Effector memory CD8-positive, alpha-beta T cell (primary cell): ENCODE data around the gene GPR32.
"Not testable (repeated sequence)": the region's sequence is repeated elsewhere in the genome, so short reads cannot be mapped to it uniquely, and the experiment has no call there.

Experiments used
- ATAC-seq: fragments of 150-1000 bp; cut with Tn5 transposase; replicated peaks from 2 replicates; pipeline ENCODE4 v1.10.0; 2021; ENCODE audit warnings: mild to moderate bottlenecking, moderate library complexity
- DNase-seq, 3 experiments: peaks; one replicate each; pipeline ENCODE4 v3.0.0; 2021
- H3K27ac Mint-ChIP-seq, 2 donors: one replicate each; pipeline ENCODE4 v1.8.0; 2022; ENCODE audit warnings: mild to moderate bottlenecking in 2 of 2, mixed read lengths in 2 of 2, moderate library complexity in 2 of 2
- H3K27me3 Mint-ChIP-seq, 2 donors: one replicate each; pipeline ENCODE4 v1.8.0; 2022; ENCODE audit warnings: mixed read lengths in 2 of 2
- H3K36me3 Mint-ChIP-seq: one replicate; pipeline ENCODE4 v1.8.0; 2022; ENCODE audit warnings: mild to moderate bottlenecking, moderate library complexity, mixed read lengths; ENCODE audit not compliant: insufficient read depth
- H3K4me1 Mint-ChIP-seq, 2 donors: one replicate each; pipeline ENCODE4 v1.8.0; 2022; ENCODE audit warnings: low read depth in 2 of 2, mixed read lengths in 2 of 2
- H3K4me3 Mint-ChIP-seq, 2 donors: one replicate each; pipeline ENCODE4 v1.8.0; 2022; ENCODE audit warnings: mild to moderate bottlenecking in 2 of 2, mixed read lengths in 2 of 2, moderate library complexity in 2 of 2
- H3K9me3 Mint-ChIP-seq, 2 donors: one replicate each; pipeline ENCODE4 v1.8.0; 2022; ENCODE audit warnings: mixed read lengths in 2 of 2

Gene GPR32

DNA sequence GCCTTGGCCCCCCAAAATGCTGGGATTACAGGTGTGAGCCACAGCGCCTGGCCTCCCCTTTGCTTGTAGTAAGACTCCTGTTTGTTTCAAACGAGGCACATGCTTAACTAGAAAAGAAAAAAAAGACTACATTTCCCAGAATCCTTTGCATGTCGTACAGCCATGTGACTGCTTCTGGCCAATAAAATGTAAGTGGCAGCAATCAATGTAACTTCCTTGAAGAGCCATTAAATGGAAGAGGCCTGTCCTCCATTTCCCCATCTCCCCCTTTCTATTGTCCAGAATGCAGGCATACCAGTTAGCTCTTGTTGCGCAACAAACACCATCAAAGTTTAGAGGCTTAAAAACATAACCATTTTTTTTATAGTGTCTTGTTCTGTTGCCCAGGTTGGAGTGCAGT is 10.4 kb upstream of the GPR32 start:
- ATAC-seq (no peak), DNase-seq (no peak)
- no peaks in the 10 kb centered on the region for H3K4me1 Mint-ChIP-seq
- peaks cover 16 to 45% of the 10 kb centered on the region in 2 donors for H3K27me3 Mint-ChIP-seq
- H3K9me3 Mint-ChIP-seq = no peaks in the 10 kb centered on the region
- no peak overlapping the region for H3K4me3 Mint-ChIP-seq
- no peak overlapping the region for H3K27ac Mint-ChIP-seq
- no peaks in the 10 kb centered on the region for H3K36me3 Mint-ChIP-seq

GRCh38 chr19:50761501-50761900 is 8.8 kb upstream of the GPR32 start:
- not testable (repeated sequence) for H3K4me3 Mint-ChIP-seq, H3K9me3 Mint-ChIP-seq, DNase-seq, H3K27ac Mint-ChIP-seq, ATAC-seq, H3K36me3 Mint-ChIP-seq, H3K4me1 Mint-ChIP-seq
- peaks cover 11 to 48% of the 10 kb centered on the region in 2 donors for H3K27me3 Mint-ChIP-seq

DNA sequence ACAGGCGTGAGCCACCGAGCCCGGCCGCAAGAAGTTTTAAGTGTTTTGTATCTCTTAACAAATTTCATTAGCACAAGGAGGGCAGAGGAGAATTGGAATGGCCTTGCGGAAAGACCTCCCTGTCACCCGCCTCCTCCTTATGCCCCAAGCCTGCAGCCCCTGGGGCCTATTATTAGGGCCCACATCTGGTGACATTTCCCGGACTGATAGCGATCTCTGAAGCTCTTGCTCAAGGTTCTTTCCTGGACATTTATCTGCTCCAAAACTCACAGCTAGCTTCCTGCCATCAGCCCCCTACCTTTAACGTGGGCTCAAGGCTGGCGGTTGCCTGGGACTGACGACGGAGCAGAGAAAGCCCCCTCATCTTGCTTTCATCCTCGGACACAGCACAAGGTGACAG is 6.7 kb upstream of the GPR32 start:
- H3K27me3 Mint-ChIP-seq = peaks cover 25 to 60% of the 10 kb centered on the region in 2 donors
- not testable (repeated sequence) for H3K4me1 Mint-ChIP-seq, H3K9me3 Mint-ChIP-seq, H3K4me3 Mint-ChIP-seq, H3K36me3 Mint-ChIP-seq, DNase-seq, H3K27ac Mint-ChIP-seq, ATAC-seq

- no peaks in the 10 kb centered on the region for H3K9me3 Mint-ChIP-seq
- ATAC-seq (no peak), DNase-seq (no peak)
Measured at GRCh38 chr19:50764409-50764808, 5.9 kb upstream of the GPR32 start.

GRCh38 chr19:50766746-50767145 is 3.5 kb upstream of the GPR32 start:
- H3K27me3 Mint-ChIP-seq = peaks cover 32 to 59% of the 10 kb centered on the region in 2 donors
- not testable (repeated sequence) for H3K27ac Mint-ChIP-seq, H3K4me3 Mint-ChIP-seq, H3K4me1 Mint-ChIP-seq, H3K36me3 Mint-ChIP-seq, DNase-seq, H3K9me3 Mint-ChIP-seq, ATAC-seq

More at GRCh38 chr19:50764409-50764808, 5.9 kb upstream of the GPR32 start:
- no peak overlapping the region for H3K27ac Mint-ChIP-seq
- H3K27me3 Mint-ChIP-seq = peaks cover 25 to 56% of the 10 kb centered on the region in 2 donors
- H3K36me3 Mint-ChIP-seq = no peaks in the 10 kb centered on the region
- H3K4me1 Mint-ChIP-seq = no peaks in the 10 kb centered on the region
- H3K4me3 Mint-ChIP-seq = no peak overlapping the region

GRCh38 chr19:50767263-50767662 is 3.0 kb upstream of the GPR32 start:
- not testable (repeated sequence) for H3K4me1 Mint-ChIP-seq, H3K27ac Mint-ChIP-seq, DNase-seq, H3K36me3 Mint-ChIP-seq, H3K4me3 Mint-ChIP-seq, ATAC-seq, H3K9me3 Mint-ChIP-seq
- H3K27me3 Mint-ChIP-seq = peaks cover 32 to 59% of the 10 kb centered on the region in 2 donors

DNA sequence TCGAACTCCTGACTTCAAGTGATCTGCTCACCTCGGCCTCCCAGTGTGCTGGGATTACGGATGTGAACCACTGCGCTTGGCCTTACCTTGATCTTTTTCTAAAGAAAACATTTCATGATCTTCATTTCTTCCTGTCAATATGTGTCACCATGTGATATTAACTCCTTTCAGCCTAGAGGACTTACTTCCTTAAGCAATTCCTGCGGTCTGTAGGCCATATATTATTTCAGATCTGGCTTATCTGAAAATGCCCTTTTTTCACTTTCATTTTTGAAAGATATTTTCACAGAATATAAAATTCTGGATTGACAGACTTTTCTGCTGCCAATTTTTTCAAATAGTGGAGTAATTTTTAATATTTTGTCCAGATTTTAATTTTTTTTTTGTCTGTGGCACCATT is 2.0 kb upstream of the GPR32 start:
- Mint-ChIP-seq H3K4me1 (no peaks in the 10 kb centered on the region), H3K27ac (no peak overlapping the region), H3K27me3 (peaks cover 32 to 61% of the 10 kb centered on the region in 2 donors), H3K9me3 (no peaks in the 10 kb centered on the region), H3K36me3 (no peaks in the 10 kb centered on the region), H3K4me3 (no peak overlapping the region)
- DNase-seq = no peak
- no peak for ATAC-seq

DNA sequence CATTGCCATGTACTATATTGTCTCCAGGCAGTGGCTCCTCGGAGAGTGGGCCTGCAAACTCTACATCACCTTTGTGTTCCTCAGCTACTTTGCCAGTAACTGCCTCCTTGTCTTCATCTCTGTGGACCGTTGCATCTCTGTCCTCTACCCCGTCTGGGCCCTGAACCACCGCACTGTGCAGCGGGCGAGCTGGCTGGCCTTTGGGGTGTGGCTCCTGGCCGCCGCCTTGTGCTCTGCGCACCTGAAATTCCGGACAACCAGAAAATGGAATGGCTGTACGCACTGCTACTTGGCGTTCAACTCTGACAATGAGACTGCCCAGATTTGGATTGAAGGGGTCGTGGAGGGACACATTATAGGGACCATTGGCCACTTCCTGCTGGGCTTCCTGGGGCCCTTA is 624 bp downstream of the GPR32 start:
- Mint-ChIP-seq H3K27me3 (peaks cover 31 to 67% of the 10 kb centered on the region in 2 donors), H3K4me3 (no peak overlapping the region), H3K36me3 (no peaks in the 10 kb centered on the region), H3K9me3 (no peaks in the 10 kb centered on the region), H3K4me1 (no peaks in the 10 kb centered on the region), H3K27ac (no peak overlapping the region)
- ATAC-seq (no peak), DNase-seq (no peak)

DNA sequence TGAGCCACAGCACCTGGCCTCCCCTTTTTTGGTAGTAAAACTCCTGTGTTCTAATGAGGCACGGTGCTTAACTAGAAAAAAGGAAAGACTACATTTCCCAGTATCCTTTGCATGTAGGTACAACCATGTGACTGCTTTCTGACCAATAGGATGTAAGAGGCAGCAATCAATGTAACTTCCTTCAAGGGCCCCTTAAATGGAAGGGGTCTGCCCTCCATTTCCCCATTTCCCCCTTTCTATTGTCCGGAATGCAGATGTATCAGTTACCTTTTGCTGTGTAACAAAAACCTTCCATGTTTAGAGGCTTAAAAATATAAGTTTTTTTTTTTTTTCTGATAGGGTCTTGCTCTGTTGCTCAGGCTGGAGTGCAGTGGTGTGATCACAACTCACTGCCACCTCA is 2.2 kb downstream of the GPR32 start:
- Mint-ChIP-seq H3K9me3 (no peaks in the 10 kb centered on the region), H3K4me3 (no peak overlapping the region), H3K36me3 (no peaks in the 10 kb centered on the region), H3K27ac (no peak overlapping the region), H3K27me3 (peaks cover 31 to 63% of the 10 kb centered on the region in 2 donors), H3K4me1 (no peaks in the 10 kb centered on the region)
- no peak for DNase-seq
- no peak for ATAC-seq

GRCh38 chr19:50772912-50773311 is 2.6 kb downstream of the GPR32 start:
- not testable (repeated sequence) for H3K4me1 Mint-ChIP-seq, H3K27ac Mint-ChIP-seq, ATAC-seq, H3K36me3 Mint-ChIP-seq, H3K4me3 Mint-ChIP-seq, DNase-seq, H3K9me3 Mint-ChIP-seq
- peaks cover 33 to 63% of the 10 kb centered on the region in 2 donors for H3K27me3 Mint-ChIP-seq

- DNase-seq, H3K9me3 Mint-ChIP-seq, H3K4me1 Mint-ChIP-seq, ATAC-seq, H3K27ac Mint-ChIP-seq, H3K4me3 Mint-ChIP-seq, H3K36me3 Mint-ChIP-seq: not testable (repeated sequence)
- peaks cover 33 to 63% of the 10 kb centered on the region in 2 donors for H3K27me3 Mint-ChIP-seq
Measured at GRCh38 chr19:50773454-50773853, 3.2 kb downstream of the GPR32 start.

GRCh38 chr19:50776131-50776530 is 5.9 kb downstream of the GPR32 start:
- Mint-ChIP-seq H3K27me3 (peaks cover 53 to 79% of the 10 kb centered on the region in 2 donors), H3K27ac (no peak overlapping the region), H3K4me1 (peaks cover 2 to 5% of the 10 kb centered on the region in 2 donors), H3K9me3 (no peaks in the 10 kb centered on the region), H3K36me3 (no peaks in the 10 kb centered on the region), H3K4me3 (no peak overlapping the region)
- ATAC-seq (no peak), DNase-seq (no peak)

- DNase-seq = no peak
- H3K36me3 Mint-ChIP-seq = peaks cover 6% of the 10 kb centered on the region
- H3K27ac Mint-ChIP-seq = no peak overlapping the region
- ATAC-seq = no peak
- peaks cover 62 to 86% of the 10 kb centered on the region in 2 donors for H3K27me3 Mint-ChIP-seq
- peaks cover 2 to 5% of the 10 kb centered on the region in 2 donors for H3K4me1 Mint-ChIP-seq
- H3K4me3 Mint-ChIP-seq = no peak overlapping the region
- H3K9me3 Mint-ChIP-seq = no peaks in the 10 kb centered on the region
Measured at GRCh38 chr19:50777261-50777660, 7.0 kb downstream of the GPR32 start.

DNA sequence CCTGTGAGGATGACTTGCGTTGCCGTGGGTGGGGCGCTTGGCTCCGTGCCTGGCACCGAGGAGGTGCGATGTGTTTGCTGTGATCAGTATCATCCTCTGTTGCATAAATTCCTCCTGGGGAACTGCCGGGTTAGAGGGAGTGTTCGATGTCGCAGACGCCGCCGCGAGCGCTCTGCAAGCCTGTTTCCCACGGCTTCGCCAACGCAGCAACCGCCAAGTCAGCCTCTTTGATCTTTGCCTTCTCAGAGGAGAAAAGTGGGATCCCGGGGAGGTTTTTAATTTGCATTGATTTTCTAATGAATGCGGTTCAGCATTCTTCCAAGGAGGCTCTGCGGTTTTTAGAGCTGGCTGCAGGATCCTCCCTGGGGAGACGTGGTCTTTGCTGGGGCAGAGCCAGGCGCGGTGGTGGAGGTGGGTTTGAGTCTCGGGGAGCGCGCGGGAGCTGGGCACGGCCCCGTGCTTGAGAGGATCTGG is 7.6 kb downstream of the GPR32 start:
- DNase-seq (no peak), ATAC-seq (no peak)
- H3K9me3 Mint-ChIP-seq = no peaks in the 10 kb centered on the region
- no peak overlapping the region for H3K27ac Mint-ChIP-seq
- no peak overlapping the region for H3K4me3 Mint-ChIP-seq
- H3K4me1 Mint-ChIP-seq = peaks cover 2 to 5% of the 10 kb centered on the region in 2 donors
- peaks cover 7% of the 10 kb centered on the region for H3K36me3 Mint-ChIP-seq
- peaks cover 68 to 92% of the 10 kb centered on the region in 2 donors for H3K27me3 Mint-ChIP-seq
